Epithelial cell of proximal tubule (primary cell): Measurements from ENCODE around the gene CRELD1. TPM values are rescaled to one million over a fixed set of nuclear protein-coding genes. Genes with fewer than 3 reads are reported as not detected.
"Not testable (repeated sequence)": the region's sequence is repeated elsewhere in the genome, so short reads cannot be mapped to it uniquely, and the experiment has no call there.

Experiments used
- DNase-seq: peaks from one replicate; pipeline ENCODE4 v3.0.0-alpha.2; 2011; ENCODE audit warnings: low read depth
- H3K4me3 ChIP-seq: 2 replicates; pipeline ENCODE4 v1.5.1; 2011; ENCODE audit warnings: low read depth, mild to moderate bottlenecking, low read length
- total RNA-seq: library from RNA; depleted of rRNA; stranded (reverse); fragments of >200 nt; gene quantifications from 2 replicates; pipeline ENCODE4 v1.2.3, GENCODE V29; 2015
- TF ChIP-seq, protein P1 (sequence below): conservative IDR thresholded peaks from 2 replicates; pipeline ENCODE4 v1.5.1; 2012; ENCODE audit warnings: low read depth, mild to moderate bottlenecking, low read length

Gene CRELD1
- total RNA-seq, 1 donor from 2014 or later, result 36.6 TPM

DNA sequence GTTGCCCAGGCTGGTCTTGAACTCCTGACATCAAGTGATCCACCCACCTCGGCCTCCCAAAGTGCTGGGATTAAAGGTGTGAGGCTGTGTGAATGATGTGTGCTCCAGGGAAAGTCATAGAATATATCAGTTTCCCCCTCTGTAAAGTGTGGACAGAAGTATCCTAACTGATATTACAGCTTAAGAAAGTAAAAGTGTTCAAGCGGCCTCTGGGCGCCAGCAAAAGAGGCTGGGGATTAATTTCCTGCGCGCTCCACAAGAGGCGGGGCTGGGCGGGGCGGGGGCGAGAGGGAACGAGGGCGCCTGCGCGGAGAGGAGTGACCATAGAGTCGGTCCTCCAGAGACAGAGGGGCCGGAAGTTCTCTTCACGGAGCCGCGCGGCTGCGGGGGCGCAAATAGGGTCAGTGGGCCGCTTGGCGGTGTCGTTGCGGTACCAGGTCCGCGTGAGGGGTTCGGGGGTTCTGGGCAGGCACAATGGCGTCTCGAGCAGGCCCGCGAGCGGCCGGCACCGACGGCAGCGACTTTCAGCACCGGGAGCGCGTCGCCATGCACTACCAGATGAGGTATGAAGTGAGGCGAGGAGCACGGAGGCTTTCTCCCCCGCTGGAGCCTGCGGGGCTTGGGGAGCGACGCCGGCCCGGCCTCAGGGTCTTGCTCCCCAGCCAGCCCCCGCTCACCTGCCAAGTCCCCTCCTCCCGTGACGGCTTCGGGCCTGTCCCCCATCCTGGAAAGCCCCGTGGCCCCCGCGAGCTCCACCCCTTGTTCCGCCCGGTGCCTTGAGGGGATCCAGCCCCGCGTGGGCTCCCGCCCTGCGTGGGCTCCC, 43.2 kb upstream of the CRELD1 start, which contains the start of gene JAGN1:
JAGN1 (plus strand) TSS at position 362 of the 823 bp plus-strand sequence; CDS start at position 475, 113 bp downstream.
- TF ChIP-seq, protein P1, sequence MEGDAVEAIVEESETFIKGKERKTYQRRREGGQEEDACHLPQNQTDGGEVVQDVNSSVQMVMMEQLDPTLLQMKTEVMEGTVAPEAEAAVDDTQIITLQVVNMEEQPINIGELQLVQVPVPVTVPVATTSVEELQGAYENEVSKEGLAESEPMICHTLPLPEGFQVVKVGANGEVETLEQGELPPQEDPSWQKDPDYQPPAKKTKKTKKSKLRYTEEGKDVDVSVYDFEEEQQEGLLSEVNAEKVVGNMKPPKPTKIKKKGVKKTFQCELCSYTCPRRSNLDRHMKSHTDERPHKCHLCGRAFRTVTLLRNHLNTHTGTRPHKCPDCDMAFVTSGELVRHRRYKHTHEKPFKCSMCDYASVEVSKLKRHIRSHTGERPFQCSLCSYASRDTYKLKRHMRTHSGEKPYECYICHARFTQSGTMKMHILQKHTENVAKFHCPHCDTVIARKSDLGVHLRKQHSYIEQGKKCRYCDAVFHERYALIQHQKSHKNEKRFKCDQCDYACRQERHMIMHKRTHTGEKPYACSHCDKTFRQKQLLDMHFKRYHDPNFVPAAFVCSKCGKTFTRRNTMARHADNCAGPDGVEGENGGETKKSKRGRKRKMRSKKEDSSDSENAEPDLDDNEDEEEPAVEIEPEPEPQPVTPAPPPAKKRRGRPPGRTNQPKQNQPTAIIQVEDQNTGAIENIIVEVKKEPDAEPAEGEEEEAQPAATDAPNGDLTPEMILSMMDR, result no peak
- DNase-seq, result no peak
- peak within 1 kb of the TSS; percentile 95 for H3K4me3 ChIP-seq

DNA sequence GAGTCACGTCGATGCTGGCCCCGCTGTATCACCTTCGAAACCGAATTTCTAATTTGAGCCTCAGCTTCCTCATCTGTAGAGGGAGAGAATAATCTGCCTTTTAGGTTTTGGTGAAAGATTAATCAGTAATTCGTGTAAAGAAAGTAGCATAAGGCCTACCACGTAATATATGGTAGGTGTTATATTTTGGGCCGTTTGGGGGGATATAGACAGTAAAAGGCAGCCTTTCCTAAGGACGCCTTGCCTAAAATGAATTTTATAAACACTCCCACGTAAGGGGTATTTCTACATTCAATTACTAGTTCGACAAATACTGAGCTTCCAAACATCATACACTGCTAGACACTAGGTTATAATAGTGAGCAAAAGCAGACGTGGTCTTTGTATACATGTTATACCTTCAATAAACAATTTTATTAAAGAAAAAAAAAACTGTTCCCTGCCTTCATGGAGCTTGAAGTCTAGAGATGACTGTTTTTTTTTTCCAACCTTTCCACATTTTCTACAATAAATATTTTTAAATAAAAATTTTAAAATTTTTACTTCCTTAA, 42.5 kb upstream of the CRELD1 start:
- TF ChIP-seq, protein P1, result no peak
- peak overlapping the region; percentile 95 for H3K4me3 ChIP-seq
- no peak for DNase-seq

DNA sequence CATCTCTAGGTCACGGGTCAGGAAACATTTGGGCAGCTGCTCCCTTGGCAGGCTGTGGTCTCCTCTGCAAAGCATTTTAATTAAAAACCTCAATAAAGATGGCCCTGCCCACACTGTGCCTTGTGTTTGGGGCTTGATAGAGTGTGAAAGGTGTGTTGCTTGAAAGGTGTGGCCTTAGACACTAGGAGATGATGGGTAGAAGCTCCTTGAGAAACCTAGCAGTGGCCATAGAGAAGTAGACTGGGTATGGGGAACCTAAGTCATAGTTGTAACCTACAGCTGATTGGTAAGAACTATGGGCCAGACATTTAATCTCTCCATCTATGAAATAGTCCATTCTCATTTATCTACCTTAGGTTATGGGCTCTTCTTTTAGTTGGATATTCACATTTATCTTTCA, 39.9 kb upstream of the CRELD1 start:
- no peak for DNase-seq
- TF ChIP-seq, protein P1, result no peak
- no peak overlapping the region for H3K4me3 ChIP-seq

DNA sequence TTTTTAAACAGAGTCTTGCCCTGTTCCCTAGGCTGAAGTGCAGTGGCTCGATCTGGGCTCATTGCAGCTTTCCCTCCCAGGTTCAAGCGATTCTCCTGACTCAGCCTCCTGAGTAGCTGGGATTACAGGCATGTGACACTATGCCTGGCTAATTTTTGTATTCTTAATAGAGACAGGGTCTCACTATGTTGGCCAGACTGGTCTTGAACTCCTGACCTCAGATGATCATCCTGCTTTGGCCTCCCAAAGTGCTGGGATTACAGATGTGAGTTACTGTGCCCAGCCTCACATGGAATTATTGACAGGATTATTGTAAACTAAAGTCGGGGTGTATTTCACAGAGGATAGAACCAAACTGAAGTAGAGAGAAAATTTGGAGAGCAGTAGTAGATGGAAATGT, 37.9 kb upstream of the CRELD1 start:
- H3K4me3 ChIP-seq, result not testable (repeated sequence)

DNA sequence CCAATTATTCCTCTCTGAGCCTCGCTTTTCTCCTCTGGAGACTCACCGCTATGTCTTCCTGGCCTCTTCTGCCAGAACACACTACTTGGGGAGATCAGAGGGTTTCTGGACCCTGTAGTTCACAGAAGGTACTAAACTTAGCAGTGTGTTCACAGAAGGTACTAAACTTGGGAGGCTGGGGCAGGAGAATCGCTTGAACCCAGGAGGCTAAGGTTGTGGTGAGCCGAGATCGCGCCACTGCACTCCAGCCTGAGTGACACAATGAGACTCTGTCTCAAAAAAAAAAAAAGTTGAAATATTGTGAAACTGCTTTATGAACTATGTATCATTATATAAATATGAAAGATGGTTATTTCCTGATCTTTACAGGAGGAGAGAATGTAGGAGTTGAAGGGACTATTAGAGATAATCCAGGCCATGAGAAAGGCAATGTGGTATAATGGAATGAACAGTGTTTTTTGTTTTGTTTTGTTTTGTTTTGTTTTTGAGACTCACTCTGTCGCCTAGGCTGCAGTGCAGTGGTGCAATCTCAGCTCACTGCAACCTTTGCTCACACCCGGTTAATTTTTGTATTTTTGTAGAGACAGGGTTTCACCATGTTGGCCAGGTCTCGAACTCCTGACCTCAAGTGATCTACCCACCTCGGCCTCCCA, 36.8 kb upstream of the CRELD1 start:
- H3K4me3 ChIP-seq, result not testable (repeated sequence)
- peak; percentile 49 for DNase-seq

More for the DNA sequence above, 37.9 kb upstream of the CRELD1 start:
- DNase-seq, result not testable (repeated sequence)

DNA sequence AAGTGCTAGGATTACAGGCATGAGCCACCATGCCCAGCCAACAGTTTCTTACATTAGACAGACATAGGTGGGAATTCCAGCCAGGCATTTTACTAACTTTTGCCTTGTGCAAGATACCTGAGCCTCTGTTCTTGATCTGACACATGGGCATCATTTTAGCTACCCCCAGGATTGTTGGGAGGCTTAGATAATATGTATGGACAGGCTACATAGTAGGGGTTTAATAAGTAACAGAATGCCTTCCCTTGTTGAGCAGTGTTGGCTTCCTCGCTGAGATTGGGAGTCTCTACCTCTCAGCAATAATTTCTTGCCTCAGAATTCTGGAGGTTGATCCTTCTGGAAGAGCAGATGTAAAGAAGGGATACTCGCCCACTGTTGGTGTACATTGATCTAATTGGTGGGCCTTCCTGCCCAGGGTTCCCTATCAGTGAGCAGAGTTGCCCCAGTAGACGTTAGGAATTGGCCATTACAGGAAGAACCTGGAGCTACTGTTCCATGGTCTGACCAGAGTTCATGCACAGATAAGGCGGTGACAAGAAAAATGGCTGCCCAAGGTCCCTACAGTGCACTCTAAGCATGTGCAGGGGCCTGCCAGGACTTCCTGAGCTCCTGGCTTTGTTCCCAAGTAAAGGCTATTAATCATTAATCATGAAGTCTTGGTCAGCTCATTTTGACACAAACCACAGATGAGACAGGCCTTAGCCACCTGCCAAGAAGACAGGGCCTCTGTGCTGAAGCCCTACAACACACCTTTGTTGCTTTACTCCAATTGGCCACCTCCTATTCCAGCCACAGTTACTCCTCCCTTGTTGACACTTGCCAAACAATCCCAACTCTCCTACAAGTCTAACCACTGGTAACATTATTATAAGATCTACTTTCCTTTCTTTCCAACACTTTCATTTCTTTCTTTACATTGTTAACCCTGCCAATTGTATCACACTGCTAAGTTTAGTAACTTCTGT, 35.9 kb upstream of the CRELD1 start:
- no peak overlapping the region for H3K4me3 ChIP-seq
- TF ChIP-seq, protein P1, result no peak
- peak; percentile 90 for DNase-seq

DNA sequence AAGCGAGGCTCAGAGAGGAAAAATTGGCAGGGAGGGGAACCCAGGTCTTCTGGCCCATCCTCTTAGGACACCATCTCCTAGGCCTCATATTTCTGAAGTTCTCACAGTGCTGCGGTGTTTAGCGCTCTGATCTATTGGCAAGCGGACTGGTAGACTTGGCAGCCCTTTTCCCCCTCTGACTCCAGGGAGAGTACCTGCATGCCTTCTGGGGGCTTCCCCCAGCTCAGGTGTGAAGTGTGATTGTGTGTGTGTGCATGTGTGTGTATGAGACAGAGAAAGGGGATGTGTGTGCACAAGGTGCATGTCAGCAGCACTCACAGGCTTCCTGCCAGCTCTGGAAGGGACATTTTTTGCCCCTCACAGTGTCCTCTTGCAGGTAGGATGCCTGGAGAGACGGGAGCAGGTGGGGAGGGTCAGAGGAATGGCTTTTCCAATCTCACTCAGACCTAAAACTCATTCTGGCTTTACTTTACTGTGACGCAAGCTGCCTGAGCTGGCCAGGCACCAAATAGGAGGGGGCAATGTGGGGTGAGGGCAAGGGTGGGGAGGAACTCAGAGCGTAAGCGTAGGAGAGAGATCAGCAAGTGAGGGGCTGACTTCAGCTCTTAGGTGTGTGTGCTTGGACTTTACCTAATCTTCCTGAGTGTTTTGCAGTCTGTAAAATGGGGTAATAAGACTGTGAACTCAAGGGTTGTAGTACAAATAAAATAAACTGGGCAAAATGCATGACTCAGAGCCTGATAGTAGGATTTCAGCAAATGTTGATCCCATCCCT, 35.0 kb upstream of the CRELD1 start:
- TF ChIP-seq, protein P1, result no peak
- H3K4me3 ChIP-seq, result no peak overlapping the region

More for the DNA sequence above, 35.0 kb upstream of the CRELD1 start:
- DNase-seq, result no peak
